Muscle layer of duodenum (tissue), 2 donors: ENCODE data around the gene RNU1-4.
"Not testable (repeated sequence)": the region's sequence is repeated elsewhere in the genome, so short reads cannot be mapped to it uniquely, and the experiment has no call there.

ENCODE experiments used
- H3K27ac ChIP-seq: one replicate; pipeline ENCODE4 v1.7.0; 2013; ENCODE audit warnings: mild to moderate bottlenecking, low read length
- H3K27me3 ChIP-seq: one replicate; pipeline ENCODE4 v1.7.0; 2013; ENCODE audit warnings: low read depth, mild to moderate bottlenecking, control low read depth, low read length
- H3K36me3 ChIP-seq, 2 donors: one replicate each; pipeline ENCODE4 v1.7.0; 2013; ENCODE audit warnings: low read length in 2 of 2, control low read depth in 1 of 2, mild to moderate bottlenecking in 1 of 2; ENCODE audit not compliant: insufficient read depth in 2 of 2, control insufficient read depth in 1 of 2
- H3K4me1 ChIP-seq, 2 donors: one replicate each; pipeline ENCODE4 v1.7.0; 2013; ENCODE audit warnings: low read length in 2 of 2, mild to moderate bottlenecking in 2 of 2, control low read depth in 1 of 2, moderate library complexity in 1 of 2; ENCODE audit not compliant: insufficient read depth in 2 of 2, control insufficient read depth in 1 of 2
- H3K4me3 ChIP-seq, 2 donors: one replicate each; pipeline ENCODE4 v1.7.0; 2013; ENCODE audit warnings: low read length in 2 of 2, low read depth in 1 of 2, mild to moderate bottlenecking in 1 of 2
- H3K9me3 ChIP-seq, 2 donors: one replicate each; pipeline ENCODE4 v1.7.0; 2013; ENCODE audit warnings: low read length in 2 of 2, control low read depth in 1 of 2, mild to moderate bottlenecking in 1 of 2; ENCODE audit not compliant: control insufficient read depth in 1 of 2
- donor health status: healthy.

Gene RNU1-4

GRCh38 chr1:16701189-16701588, 39.1 kb upstream of the RNU1-4 start:
- not testable (repeated sequence) for H3K27me3 ChIP-seq, H3K4me3 ChIP-seq, H3K36me3 ChIP-seq, H3K9me3 ChIP-seq, H3K4me1 ChIP-seq, H3K27ac ChIP-seq

- not testable (repeated sequence) for H3K36me3 ChIP-seq, H3K27ac ChIP-seq, H3K9me3 ChIP-seq, H3K4me3 ChIP-seq, H3K4me1 ChIP-seq, H3K27me3 ChIP-seq
Observed at GRCh38 chr1:16702280-16702679, 38.0 kb upstream of the RNU1-4 start.

GRCh38 chr1:16703141-16703540, 37.2 kb upstream of the RNU1-4 start:
- not testable (repeated sequence) for H3K27me3 ChIP-seq, H3K4me1 ChIP-seq, H3K9me3 ChIP-seq, H3K36me3 ChIP-seq, H3K4me3 ChIP-seq, H3K27ac ChIP-seq

DNA sequence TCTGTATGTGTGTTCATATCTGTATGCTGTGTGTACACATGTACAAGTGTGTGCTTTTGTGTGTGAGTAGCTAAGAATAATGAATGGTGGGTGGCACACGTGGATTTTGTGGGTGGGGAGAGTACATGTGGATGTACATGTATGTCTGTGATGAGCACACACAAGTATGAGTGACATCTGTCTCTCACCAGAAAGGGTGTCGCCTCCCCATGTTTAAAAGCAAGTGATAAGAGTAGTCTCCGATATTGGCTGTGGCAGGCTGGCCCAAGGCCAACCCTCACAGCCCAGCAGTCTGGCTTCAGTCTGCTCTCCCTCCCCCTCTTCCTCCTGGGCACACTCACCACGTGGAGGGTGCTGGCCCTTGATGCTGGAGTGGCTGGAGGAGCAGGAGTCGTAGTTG, 36.7 kb upstream of the RNU1-4 start:
- H3K9me3 ChIP-seq, H3K27me3 ChIP-seq, H3K27ac ChIP-seq, H3K4me3 ChIP-seq, H3K36me3 ChIP-seq, H3K4me1 ChIP-seq: not testable (repeated sequence)

GRCh38 chr1:16704076-16704475, 36.2 kb upstream of the RNU1-4 start:
- H3K4me1 ChIP-seq, H3K4me3 ChIP-seq, H3K36me3 ChIP-seq, H3K27me3 ChIP-seq, H3K9me3 ChIP-seq, H3K27ac ChIP-seq: not testable (repeated sequence)

- not testable (repeated sequence) for H3K4me3 ChIP-seq, H3K9me3 ChIP-seq, H3K36me3 ChIP-seq, H3K4me1 ChIP-seq, H3K27ac ChIP-seq, H3K27me3 ChIP-seq
Observed at GRCh38 chr1:16704502-16705100, 35.7 kb upstream of the RNU1-4 start.

GRCh38 chr1:16706302-16706701, 34.0 kb upstream of the RNU1-4 start:
- not testable (repeated sequence) for H3K27ac ChIP-seq, H3K9me3 ChIP-seq, H3K4me3 ChIP-seq, H3K36me3 ChIP-seq, H3K27me3 ChIP-seq, H3K4me1 ChIP-seq

GRCh38 chr1:16707130-16708093, 32.9 kb upstream of the RNU1-4 start:
- H3K27me3 ChIP-seq, H3K27ac ChIP-seq, H3K36me3 ChIP-seq, H3K4me1 ChIP-seq, H3K4me3 ChIP-seq, H3K9me3 ChIP-seq: not testable (repeated sequence)

DNA sequence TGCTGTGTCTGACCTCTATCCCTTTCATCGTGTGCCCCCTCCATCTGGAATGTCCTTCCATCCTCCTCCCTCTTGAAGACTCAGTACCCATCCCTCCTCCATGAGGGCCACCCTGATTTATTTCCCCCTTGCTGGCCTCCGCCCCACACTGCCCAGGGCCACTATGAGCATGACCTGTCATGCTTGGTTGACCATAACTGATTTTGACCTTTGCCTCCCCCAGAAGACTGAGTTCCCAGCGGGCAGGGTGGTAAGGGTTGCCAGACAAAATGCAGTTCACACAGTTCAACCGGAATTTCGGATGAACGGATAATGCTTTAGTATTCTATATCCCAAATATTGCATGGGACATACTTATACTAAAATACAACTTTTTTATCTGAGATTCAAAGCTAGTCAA, 31.6 kb upstream of the RNU1-4 start:
- H3K36me3 ChIP-seq, H3K4me1 ChIP-seq, H3K27ac ChIP-seq, H3K4me3 ChIP-seq, H3K27me3 ChIP-seq, H3K9me3 ChIP-seq: not testable (repeated sequence)

DNA sequence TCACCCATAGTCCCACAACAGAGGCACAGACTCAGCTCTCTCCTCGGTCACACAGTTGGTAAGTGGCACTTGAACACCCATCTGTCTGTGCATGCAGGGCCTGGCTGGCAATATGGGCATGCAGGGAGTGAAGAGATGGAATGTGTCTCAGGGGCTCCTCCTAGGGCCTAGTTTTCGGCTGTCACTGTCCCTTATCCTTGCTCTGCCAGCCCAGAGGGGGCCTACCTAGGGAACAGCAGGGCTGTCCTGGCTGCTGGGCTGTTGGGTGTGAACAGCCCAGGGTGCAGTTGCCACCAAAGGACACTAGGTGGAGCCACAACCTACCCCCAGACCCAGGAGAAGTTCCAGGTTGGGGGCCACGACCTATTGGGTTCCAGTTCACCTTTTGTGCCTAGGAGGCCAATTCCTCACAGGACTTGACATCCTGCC, 30.6 kb upstream of the RNU1-4 start:
- H3K4me1 ChIP-seq, H3K27ac ChIP-seq, H3K4me3 ChIP-seq, H3K36me3 ChIP-seq, H3K9me3 ChIP-seq, H3K27me3 ChIP-seq: not testable (repeated sequence)

DNA sequence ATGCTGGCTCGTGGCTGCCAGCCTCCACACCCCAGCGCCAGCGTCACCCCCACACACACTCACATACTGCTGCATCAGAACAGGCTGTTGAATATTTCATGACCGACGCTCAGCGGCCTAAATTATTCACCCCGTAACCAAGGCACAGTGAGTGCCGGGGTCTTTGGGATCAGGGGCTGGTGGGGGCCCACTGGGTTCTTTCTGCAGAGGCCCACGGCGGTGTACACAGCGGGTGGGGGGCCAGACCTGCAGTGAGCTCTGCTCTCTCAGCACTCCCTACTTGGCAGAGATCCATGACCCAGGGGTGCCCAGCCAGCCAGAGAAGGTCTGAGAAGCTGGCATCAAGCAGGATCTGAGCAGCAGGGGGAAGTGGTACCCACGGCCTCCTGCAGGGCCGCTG, 29.7 kb upstream of the RNU1-4 start:
- not testable (repeated sequence) for H3K4me1 ChIP-seq, H3K9me3 ChIP-seq, H3K4me3 ChIP-seq, H3K36me3 ChIP-seq, H3K27me3 ChIP-seq, H3K27ac ChIP-seq

DNA sequence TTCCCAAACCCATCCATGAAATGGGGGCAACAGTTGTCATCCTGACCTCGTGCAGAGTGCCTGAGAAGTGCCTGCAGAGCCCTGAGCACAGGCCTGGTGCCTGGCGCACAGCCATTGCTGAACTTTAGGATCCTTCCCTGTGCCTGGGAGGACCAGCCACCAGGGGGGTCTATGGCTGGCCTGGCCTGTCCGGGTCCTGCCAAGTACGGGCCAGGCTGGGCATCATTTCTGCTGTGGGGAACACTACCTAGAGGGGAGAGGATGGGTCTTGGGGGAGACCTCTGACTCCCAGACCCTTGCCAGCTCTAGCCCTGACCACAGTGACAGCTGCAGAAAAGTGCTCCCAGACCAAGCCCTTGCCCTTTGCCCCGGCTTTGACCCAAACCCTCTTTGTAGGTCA, 28.2 kb upstream of the RNU1-4 start:
- not testable (repeated sequence) for H3K27ac ChIP-seq, H3K9me3 ChIP-seq, H3K4me3 ChIP-seq, H3K36me3 ChIP-seq, H3K4me1 ChIP-seq, H3K27me3 ChIP-seq
